Fibroblast of lung (primary cell): ENCODE measurements around the gene GPX7. TPM values are rescaled to one million over a fixed set of nuclear protein-coding genes. Genes with fewer than 3 reads are reported as not detected.

Source experiments
- DNase-seq, 2 donors: peaks; one replicate each; pipeline versions ENCODE4 v3.0.0 to v3.0.0-alpha.2; 2010; ENCODE audit warnings: low read depth in 2 of 2
- H2AFZ ChIP-seq: 2 replicates; pipeline ENCODE4 v1.5.1; 2012; ENCODE audit warnings: low read length, control low read depth, inconsistent platforms
- H3K27ac ChIP-seq: 2 replicates; pipeline ENCODE4 v1.5.1; 2011; ENCODE audit warnings: low read length, control low read depth; ENCODE audit not compliant: insufficient read depth
- H3K27me3 ChIP-seq: 2 replicates; pipeline ENCODE4 v1.5.1; 2011; ENCODE audit warnings: mild to moderate bottlenecking, low read length; ENCODE audit not compliant: control insufficient read depth, insufficient read depth
- H3K36me3 ChIP-seq: 2 replicates; pipeline ENCODE4 v1.5.1; 2011; ENCODE audit warnings: low read length; ENCODE audit not compliant: control insufficient read depth, insufficient read depth
- H3K4me1 ChIP-seq: 2 replicates; pipeline ENCODE4 v1.5.1; 2011; ENCODE audit warnings: low read length; ENCODE audit not compliant: control insufficient read depth, insufficient read depth; ENCODE audit errors: extremely low read depth
- H3K4me2 ChIP-seq: 2 replicates; pipeline ENCODE4 v1.5.1; 2011; ENCODE audit warnings: low read length, control low read depth; ENCODE audit not compliant: insufficient read depth; ENCODE audit errors: extremely low read depth
- H3K4me3 ChIP-seq, 4 experiments: fragments of 200-600 bp in 1 of 4; sonication (generic) in 1 of 4; replicated peaks in 1 of 4; 2 replicates each; pipeline ENCODE4 v1.5.1; 2011 to 2016; ENCODE audit warnings: low read length in 4 of 4, low read depth in 3 of 4, mild to moderate bottlenecking in 3 of 4, control low read depth in 2 of 4, inconsistent platforms in 1 of 4, mixed read lengths in 1 of 4; ENCODE audit not compliant: insufficient read depth in 1 of 4; ENCODE audit errors: control extremely low read depth in 1 of 4
- H3K79me2 ChIP-seq: 2 replicates; pipeline ENCODE4 v1.5.1; 2012; ENCODE audit warnings: mild to moderate bottlenecking, low read length, inconsistent platforms; ENCODE audit not compliant: control insufficient read depth, insufficient read depth
- H3K9ac ChIP-seq: 2 replicates; pipeline ENCODE4 v1.5.1; 2011; ENCODE audit warnings: mild to moderate bottlenecking, low read length, control low read depth; ENCODE audit not compliant: insufficient read depth
- H3K9me3 ChIP-seq: 2 replicates; pipeline ENCODE4 v1.5.1; 2012; ENCODE audit warnings: low read depth, low read length; ENCODE audit not compliant: control insufficient read depth, insufficient read depth
- H4K20me1 ChIP-seq: 2 replicates; pipeline ENCODE4 v1.5.1; 2011; ENCODE audit warnings: low read length; ENCODE audit not compliant: control insufficient read depth, insufficient read depth; ENCODE audit errors: extremely low read depth
- CTCF ChIP-seq, 2 donors: IDR thresholded peaks in 1 of 2; conservative IDR thresholded peaks in 1 of 2; 1 replicate in 1 of 2; 2 replicates in 1 of 2; pipeline ENCODE4 v1.5.1; 2011 to 2012; ENCODE audit warnings: low read length in 2 of 2, control low read depth in 1 of 2, inconsistent platforms in 1 of 2, low read depth in 1 of 2, mild to moderate bottlenecking in 1 of 2
- EZH2 ChIP-seq: IDR thresholded peaks from 2 replicates; pipeline ENCODE4 v1.5.1; 2012; ENCODE audit warnings: low read length, control low read depth, mild to moderate bottlenecking; ENCODE audit errors: missing control alignments
- polyA plus RNA-seq, 2 donors: library from polyadenylated mRNA; depleted of rRNA in 1 of 2; stranded (reverse) in 1 of 2; unstranded in 1 of 2; fragments of >200 nt; gene quantifications; 2 replicates each; pipeline ENCODE4 v1.2.1, GENCODE V29; 2011 to 2012; ENCODE audit warnings: missing spikeins in 1 of 2
- total RNA-seq: library from RNA; depleted of rRNA; stranded (reverse); fragments of >200 nt; gene quantifications from 2 replicates; pipeline ENCODE4 v1.2.1, GENCODE V29; 2014

GPX7 gene
- total and polyA plus RNA-seq, 2 donors (not counting 1 experiment from before 2014, with no cell fraction given): 28.9 to 30.6 TPM

GRCh38 chr1:52651904-52652303, 49.7 kb downstream of the GPX7 start:
- no peak overlapping the region for H3K4me3 ChIP-seq
- no peak overlapping the region for H2AFZ ChIP-seq
- H3K4me1 ChIP-seq: no peaks in the 10 kb centered on the region
- H3K79me2 ChIP-seq: no peaks in the 10 kb centered on the region
- H3K4me2 ChIP-seq: no peak overlapping the region
- H3K27ac ChIP-seq: no peak overlapping the region
- H4K20me1 ChIP-seq: no peaks in the 10 kb centered on the region
- H3K27me3 ChIP-seq: peaks cover 4% of the 10 kb centered on the region
- no peak overlapping the region for H3K9ac ChIP-seq
- DNase-seq: no peak
- TF ChIP-seq EZH2: no peak
- no peak for TF ChIP-seq CTCF (conservative IDR thresholded peaks at IDR 0.05 in 1 of 2, IDR thresholded peaks at IDR 0.05 in 1 of 2; ENCODE audit: low read depth in 1 of 2, low read length in 2 of 2)
- no peaks in the 10 kb centered on the region for H3K36me3 ChIP-seq
- H3K9me3 ChIP-seq: no peaks in the 10 kb centered on the region

GRCh38 chr1:52653207-52653849, 51.2 kb downstream of the GPX7 start:
- Histone ChIP-seq H3K4me3 (no peak overlapping the region), H3K4me2 (no peak overlapping the region), H3K27me3 (peaks cover 4% of the 10 kb centered on the region), H3K36me3 (no peaks in the 10 kb centered on the region), H2AFZ (no peak overlapping the region), H4K20me1 (no peaks in the 10 kb centered on the region), H3K79me2 (no peaks in the 10 kb centered on the region), H3K9me3 (no peaks in the 10 kb centered on the region), H3K4me1 (no peaks in the 10 kb centered on the region), H3K27ac (no peak overlapping the region), H3K9ac (no peak overlapping the region)
- TF ChIP-seq EZH2: no peak
- DNase-seq: no peak

GRCh38 chr1:52654063-52654462, 51.9 kb downstream of the GPX7 start:
- Histone ChIP-seq H2AFZ (no peak overlapping the region), H3K27me3 (peaks cover 4% of the 10 kb centered on the region), H3K36me3 (no peaks in the 10 kb centered on the region), H3K9me3 (no peaks in the 10 kb centered on the region), H3K79me2 (no peaks in the 10 kb centered on the region), H3K4me3 (no peak overlapping the region), H3K9ac (no peak overlapping the region), H4K20me1 (no peaks in the 10 kb centered on the region), H3K27ac (no peak overlapping the region), H3K4me2 (no peak overlapping the region), H3K4me1 (no peaks in the 10 kb centered on the region)
- DNase-seq: no peak
- TF ChIP-seq CTCF (conservative IDR thresholded peaks at IDR 0.05 in 1 of 2, IDR thresholded peaks at IDR 0.05 in 1 of 2; ENCODE audit: low read depth in 1 of 2, low read length in 2 of 2) (no peak), EZH2 (no peak)
